Activated CD4-positive, alpha-beta T cell treated with anti-CD3 and anti-CD28 coated beads for 1 hour (primary cell): Measurements from ENCODE around the gene DSTYK.

Experiments used
- DNase-seq: peaks from one replicate; pipeline ENCODE4 v3.0.0-alpha.2; 2020

The DSTYK gene, protein sequence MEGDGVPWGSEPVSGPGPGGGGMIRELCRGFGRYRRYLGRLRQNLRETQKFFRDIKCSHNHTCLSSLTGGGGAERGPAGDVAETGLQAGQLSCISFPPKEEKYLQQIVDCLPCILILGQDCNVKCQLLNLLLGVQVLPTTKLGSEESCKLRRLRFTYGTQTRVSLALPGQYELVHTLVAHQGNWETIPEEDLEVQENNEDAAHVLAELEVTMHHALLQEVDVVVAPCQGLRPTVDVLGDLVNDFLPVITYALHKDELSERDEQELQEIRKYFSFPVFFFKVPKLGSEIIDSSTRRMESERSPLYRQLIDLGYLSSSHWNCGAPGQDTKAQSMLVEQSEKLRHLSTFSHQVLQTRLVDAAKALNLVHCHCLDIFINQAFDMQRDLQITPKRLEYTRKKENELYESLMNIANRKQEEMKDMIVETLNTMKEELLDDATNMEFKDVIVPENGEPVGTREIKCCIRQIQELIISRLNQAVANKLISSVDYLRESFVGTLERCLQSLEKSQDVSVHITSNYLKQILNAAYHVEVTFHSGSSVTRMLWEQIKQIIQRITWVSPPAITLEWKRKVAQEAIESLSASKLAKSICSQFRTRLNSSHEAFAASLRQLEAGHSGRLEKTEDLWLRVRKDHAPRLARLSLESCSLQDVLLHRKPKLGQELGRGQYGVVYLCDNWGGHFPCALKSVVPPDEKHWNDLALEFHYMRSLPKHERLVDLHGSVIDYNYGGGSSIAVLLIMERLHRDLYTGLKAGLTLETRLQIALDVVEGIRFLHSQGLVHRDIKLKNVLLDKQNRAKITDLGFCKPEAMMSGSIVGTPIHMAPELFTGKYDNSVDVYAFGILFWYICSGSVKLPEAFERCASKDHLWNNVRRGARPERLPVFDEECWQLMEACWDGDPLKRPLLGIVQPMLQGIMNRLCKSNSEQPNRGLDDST

DNA sequence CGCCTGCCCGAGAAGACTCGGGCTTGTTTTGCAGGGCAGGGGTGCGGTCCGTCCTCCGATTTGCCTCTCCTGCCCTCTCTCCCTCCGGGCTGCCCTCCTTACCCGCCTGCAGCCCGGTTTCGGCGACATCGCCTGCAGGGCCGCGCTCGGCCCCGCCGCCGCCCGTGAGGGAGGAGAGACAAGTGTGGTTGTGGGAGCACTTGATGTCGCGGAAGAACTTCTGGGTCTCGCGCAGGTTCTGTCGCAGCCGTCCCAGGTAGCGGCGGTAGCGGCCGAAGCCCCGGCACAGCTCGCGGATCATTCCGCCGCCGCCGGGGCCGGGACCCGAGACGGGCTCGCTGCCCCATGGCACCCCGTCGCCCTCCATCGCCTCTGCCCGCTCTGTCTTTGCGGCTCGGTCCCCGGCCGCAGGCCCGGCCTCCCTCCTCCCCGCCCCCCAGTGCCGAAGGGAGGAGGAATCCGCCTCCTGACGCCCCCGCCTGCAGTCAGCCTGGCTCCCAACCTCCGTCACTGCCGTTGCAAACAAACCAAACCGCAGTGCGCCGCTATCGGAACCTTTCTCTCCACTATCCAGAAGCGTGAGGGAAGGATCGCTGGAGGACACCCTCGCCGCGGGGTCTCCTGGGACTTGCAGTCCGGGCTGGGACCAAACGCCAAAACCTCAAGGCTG is at the start of gene DSTYK:
DSTYK (minus strand) TSS at position 534 of the 670 bp plus-strand sequence; CDS start at position 367, 167 bp downstream.
- DNase-seq = peak; percentile 86

DNA sequence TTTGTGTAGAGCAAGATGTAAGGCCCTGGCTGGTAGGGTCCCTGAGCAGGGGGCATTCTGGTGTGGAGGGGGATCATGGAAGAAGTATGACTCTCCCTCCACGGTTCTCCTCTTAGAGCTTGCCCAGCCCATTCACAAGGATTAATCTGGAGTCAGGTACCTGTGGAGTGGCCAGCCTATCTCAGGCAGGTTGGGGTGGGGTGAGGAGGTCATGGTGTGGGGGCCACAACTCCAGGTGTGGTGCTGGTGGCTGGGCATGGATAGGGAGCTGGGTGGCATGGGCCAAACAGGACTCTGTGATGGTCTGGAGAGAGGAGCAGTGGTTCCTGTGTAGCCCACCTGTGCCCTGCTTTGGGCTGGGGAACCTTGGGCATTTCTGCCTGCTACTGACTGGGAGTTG is 48.5 kb upstream of the DSTYK start:
- no peak for DNase-seq

DNA sequence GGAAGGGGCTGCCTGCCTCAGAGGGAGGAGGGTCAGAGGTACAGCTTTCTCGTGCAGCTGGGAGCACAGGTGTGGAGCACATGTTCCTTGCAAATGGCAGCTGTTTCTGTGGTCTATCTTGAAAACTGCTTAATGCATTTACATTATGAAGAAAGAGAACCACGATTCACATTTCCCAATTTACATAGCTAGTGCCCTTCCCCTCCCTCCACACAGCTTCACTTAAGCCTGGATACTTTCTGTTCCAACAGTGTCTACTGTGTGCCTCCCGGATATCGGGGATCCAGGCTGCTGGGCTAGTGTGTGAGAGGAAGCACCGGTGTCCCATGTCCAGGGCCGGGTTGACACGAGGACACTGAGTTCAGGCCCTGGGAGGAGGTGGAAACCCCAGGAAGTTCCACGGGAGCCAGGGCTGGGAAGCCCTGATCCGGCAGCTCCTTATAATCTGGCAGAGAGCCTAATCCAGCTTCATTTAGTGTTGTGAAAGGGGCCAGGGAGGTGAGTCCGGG is 47.9 kb upstream of the DSTYK start:
- DNase-seq = no peak

DNA sequence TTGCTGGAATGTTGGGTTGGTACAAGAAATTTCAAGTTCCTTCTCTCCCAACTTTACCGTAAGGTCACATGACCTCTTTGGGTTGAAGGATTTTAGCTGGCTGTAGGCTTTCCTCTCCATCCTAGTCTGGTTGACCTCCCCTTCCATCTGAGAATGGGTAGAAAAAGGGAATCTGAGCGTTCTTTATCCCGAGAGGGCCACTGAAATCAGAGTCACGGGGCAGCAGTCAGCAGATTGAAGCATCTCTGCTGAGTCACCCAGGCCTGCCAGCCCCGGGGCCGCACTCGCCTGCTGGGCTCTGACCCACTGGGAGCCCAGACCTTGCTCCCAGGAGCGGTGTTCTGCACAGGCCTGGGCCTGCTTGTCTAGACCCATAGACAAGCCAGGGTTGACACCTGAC is 47.2 kb upstream of the DSTYK start:
- DNase-seq = no peak

DNA sequence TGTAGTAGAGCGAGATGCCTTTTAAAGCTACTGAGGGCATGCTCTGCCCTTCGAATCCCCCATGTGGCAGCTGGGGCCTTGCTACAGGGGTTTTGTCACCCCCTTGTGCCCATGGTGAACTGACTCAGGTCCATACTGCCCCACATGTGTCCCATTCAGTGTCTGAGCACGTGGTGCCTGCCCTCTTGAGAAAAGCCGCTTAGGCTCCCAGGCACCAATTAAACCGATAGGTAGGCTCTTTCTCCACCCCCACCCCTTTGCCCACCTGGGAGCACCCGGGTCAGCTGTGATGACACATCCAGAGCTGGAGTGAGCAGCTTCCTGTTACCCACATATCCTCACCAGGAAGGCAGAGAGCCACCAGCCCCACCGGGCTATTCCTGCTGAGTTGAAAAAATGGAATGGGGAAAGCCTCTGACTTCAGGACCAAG is 46.8 kb upstream of the DSTYK start:
- no peak for DNase-seq

DNA sequence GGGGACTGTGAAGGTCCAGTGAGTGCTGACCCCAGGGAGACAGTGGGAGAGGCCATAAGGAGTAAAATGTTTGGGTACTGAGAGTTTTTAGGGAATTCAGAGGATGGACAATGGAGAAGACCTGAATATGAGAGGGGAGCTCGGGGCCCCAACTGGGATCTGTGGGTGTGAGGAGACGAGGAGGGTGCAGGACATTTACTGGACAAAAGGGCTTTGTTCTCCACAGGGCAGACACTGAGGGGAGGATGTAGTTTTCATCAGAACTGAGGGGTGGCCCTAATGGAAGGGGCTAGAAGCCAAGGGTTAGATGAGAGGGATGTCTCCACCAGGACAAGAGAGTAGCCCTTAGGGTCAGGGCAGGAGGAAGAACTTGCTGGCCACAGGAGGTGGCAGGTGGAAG is 46.2 kb upstream of the DSTYK start:
- DNase-seq = no peak

DNA sequence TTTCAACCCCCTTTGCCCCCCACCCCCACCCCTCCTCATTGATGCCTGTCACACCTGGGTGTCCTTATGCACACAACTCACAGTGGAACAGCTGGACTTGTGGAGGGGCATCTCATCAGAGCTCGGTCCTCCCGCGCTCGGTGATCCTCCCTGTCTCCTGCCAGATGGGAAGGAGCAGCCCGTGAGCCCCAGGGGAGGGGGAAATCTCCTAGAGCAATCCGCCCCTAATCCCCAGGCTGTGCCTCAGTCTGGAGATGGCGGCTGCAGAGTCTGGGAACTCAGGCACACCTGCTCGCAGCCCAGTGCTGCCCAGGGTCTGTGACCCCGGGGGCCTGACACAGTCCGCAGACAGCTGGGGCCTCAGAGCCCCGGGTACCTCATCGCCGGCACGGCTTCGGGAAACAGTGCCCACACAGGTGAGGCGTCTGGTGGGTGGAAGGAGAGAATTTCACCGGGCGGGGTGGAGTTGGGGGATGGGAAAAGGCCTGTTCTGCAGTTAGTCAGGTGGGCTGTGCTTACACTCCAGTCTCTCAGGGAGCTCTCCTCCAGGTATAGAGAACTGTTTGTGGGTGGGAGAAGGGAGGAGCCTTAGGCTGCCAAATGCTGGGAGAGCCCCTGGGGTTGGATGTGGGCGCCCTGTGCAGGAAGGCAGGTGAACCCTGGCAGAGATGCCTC is 45.6 kb upstream of the DSTYK start:
- no peak for DNase-seq

DNA sequence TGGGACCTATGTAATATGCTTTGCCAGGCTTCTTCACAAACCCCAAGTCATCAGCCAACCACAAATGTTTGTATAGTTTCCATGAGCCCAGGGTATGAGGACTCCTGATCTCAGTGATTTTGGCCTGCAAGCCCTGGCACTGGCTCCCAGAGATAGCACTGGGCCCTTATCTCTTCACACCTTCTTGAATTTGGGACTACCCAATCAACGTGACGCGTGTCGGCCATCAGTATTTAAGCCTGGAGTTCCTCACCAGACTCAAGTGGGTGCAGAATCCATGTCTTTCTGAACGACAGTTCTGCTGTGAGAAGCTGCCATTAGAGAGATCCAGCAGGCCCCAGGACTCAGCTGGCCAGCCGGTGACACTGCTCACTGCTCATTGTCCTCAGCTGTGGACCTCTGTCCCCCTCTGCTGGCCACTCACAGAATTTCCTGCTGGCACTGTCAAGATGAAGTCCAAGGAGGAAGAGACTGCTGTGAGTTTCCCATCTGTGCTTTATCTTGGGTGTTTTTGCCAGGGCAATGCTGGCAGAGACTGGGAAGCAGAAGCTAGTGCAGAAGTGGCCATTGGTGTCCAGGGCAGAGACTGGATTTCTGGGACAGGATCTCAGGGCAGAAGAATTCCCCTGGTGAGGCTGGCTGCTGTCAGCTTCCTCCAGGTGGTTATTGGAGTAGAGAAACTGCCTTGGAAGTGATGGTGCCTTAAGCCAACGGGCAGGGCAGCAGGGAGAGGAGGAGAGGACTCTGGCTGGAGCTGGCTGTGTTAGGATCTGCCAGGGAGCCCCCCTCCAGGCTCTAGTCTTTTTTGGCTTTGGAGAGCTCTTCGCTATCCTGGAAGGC is 44.7 kb upstream of the DSTYK start:
- DNase-seq = peak; percentile 75

DNA sequence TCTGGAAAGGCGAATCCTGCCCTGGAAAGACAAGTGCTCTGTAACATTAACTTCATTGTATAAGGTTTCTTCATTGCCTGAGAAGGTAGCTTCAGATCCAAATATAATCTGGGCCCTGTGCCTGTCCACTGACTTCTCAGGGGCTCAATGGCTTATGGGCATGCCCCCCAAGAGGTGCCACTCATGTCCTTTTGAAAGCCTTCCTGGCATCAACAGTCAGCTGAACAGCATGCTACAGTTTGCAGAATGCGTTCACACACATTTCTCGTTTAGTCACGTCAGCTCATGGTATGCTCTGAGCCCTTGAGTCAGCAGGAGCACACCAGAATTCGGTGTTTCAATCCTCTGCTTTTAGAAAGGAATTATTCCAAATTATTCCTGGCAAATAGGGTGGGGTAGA is 40.1 kb upstream of the DSTYK start:
- no peak for DNase-seq

DNA sequence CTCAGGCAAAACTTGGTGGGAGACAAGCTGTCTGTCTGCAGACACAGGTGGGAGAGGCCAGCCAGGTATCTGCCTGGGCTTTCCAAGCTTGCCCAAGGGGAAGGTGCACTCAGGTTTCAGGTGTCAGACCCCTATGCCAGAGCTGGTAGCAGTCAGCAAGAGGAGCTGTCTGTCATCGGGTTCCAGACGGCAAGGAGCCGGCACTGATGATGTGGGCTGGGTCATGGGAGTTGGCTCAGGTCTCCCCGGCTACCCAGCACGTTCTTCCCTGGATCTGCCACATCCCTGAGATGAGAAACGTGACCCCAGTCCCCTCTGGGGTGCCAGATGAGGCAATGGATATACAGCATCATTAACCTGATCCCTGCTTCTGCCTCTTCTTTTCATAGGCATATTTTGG is 39.2 kb upstream of the DSTYK start:
- no peak for DNase-seq

DNA sequence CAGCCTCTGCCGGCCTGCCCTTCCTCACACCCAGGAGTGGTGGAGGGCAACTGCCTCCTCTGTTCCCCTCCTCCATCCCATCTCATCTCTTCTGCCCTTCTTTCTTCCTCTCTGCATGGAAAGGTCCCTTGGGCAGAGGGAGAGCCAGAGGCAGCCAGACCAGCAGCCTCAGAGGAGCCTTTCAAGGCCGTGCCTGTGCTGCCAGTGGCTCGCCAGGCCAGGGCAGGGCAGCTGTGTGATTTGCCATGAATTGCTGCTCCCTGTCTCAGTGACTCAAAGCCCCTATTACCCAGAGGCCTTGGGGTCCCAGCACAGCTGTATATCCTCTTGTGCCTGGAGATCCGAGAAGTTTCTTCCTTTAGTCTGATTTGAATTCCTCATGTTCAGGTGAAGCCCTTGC is 38.1 kb upstream of the DSTYK start:
- DNase-seq = no peak

DNA sequence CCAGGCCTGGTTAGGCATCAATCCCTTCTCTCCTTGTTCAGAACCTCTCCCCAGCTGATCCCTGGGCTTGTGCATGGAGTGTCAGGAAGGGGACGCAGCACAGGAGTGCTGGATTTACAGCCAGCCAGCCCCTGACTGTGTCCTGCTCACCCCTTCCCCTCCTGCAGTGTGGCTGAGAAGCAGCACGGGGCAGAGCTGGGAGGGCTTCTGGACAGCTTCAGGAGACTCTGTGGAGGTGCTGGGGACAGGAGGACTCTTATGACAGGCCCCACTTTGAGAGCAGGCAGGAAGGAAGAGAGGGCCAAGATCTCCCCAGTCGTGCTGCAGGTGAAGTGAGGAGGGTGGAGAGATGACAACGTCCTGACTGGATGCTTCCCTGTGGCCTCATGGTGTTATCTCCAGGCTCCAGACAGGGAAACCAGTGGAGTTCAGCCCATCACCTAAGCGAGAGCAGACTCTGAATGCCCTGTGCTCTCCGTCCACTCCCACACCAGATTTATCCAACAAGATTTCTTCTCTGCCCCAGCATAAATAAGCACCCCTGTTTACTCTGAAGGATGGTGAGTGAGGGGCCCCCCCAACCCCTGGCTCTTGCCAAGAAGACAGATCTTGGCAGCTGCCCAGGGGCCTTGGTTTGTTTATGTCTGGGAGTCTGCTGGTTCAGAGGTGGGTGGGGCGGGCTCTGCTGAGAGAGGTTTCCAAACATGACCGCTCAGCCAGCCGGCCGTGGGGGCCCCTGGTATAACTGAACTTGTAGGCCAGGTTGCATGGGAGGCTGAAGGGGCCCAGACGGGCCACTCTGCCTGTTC is 37.5 kb upstream of the DSTYK start:
- DNase-seq = no peak

DNA sequence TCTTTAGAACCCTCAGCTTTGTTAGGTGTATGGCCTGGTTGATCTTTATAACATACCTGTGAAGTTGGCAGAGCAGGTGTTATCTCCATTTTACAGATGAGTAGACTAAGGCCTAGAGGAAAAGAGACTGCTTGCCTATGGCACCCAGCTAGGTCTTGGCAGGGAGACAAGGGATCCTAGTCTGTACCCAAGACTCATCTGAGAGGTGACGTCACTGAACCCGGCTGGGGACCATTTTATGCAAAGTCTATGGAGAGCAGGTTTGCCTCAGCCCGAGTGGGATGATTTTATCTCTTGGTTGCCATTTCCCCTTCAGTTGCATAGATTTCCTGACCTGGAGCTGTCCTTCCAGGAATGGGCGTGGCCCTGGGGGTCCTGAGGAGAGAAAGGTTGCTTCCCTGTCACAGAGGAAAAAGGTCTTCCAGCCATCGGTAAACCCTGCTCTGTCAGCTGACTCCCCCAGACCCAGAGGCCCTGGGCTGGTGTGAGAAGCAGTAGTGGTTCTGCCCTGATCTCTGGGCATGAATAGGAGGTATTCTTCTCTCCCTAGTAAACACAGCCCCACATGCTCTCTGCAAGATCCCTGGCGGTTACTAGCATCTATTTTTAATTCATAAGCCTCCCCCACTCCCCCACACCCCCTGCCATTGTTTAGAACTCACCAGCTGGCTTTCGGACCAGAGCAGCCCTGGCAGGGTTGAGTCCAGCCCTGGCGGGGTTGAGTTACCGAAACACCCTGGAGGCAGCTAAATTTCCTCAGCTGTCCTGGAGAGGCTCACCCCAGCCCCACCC is 35.8 kb upstream of the DSTYK start:
- no peak for DNase-seq

DNA sequence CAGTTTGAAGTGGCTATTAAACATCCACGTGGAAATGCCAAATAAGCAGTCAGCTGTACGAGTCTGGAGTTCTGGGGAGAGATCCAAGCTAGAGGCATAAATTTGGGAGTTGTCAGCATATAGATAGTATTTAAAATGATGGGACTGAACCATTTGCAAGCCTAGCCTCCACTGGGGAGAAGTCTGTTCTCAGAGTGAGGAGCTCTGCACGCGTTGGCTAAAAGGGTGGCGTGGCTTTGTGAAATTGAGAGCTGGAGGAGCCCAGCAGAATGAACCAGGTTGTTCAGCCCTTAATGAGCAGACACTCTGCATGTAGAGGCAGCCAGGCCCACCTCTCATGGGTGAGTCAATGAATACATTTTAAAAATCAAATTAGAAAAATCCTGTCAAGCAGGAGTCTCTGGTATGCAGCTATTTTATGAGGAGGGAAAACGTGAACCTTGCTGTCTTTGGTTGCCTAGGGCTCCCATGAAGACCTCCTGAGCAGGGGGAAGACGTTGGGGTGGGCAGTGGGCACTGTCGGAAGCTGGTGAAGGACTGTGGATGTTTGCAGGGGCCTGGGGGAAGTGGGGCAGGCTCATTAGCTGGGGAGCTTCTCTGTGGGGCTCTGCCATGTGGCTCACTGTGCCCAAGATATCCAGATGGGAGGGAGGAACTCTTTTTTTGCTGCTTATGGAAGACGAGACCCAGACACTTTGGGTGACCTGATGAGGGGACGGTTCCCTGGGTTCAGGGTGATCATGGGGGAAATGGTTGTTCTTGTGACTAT is 35.0 kb upstream of the DSTYK start:
- no peak for DNase-seq

DNA sequence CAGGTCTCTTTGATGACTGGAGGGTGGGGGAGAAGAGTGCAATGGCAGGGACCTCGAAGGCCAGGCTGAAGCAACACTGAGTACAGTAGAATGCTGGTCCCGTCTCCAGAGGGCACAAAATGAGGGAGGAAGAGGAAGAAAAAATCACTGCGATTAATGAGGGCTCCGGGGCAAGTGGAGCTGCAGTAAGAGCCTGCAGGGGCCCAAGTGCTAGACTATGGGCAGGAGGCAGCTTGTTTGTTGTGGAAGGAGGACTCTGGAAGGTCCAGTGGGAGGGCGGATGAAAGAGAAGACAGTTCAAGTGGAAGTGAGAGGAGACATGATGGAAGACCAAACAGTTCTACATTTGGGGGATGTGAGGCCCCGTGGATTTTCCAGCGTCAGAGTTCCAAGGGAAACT is 33.6 kb upstream of the DSTYK start:
- DNase-seq = no peak

DNA sequence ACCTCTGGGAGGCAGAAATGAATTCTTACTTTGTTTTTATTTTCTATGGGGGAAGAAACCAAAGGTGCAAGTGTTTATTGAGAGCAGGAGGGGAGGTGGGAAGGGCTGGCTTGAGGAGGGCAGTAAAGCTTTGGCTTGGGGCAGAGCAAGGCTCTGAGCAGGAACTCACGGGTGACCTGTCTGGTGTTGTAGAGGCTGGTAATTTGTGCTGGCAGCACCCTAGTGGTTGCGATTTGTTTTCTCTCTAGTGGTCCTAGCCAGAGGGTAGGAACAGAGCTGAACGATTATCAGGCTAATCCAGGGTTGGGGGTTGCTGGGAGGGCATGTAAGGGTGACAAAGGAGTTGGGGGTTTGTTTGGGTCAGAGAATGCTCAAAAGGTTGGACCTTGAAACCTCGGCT is 32.9 kb upstream of the DSTYK start:
- DNase-seq = no peak

DNA sequence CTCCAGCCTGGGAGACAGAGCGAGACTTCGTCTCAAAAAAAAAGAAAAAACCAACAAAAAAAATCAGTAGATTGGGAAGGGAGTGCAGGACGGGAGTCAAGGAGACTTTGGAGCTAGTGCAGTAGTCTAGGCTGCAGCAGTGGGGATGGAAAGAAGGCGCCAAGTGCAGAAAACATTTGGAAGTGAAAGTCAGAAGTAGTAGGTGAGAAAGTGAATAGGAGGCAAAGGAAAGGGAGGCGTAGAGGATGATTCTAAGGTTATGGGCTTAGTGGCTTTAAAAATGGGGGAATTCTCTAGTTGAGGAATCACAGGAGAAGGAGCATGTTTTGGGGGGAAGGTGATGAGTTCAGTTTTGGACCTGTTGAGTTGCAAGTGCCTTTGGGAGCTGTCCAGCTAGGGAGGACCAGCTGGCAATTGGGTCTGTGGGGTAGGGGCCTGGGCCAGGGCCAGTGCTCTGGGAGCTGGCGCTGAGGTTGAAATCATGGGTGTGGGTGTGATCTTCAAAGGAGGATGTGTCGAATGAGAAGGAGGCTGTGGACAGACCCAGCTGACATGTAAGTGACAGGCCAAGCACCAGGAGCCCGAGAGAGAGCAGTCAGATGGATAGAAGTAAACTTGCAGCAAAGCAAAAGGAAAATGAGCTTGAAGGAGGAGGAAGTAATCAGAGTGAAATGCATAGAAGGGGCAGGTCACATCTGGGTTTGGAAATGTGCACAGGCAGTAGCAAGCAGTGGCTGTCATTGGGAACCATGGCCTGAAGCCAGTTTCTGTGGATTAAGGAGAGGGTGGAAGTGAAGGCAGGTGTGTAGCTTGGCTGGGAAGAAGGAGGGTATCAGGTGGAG is 32.1 kb upstream of the DSTYK start:
- no peak for DNase-seq
